ENCODE data around the gene CMSS1. TPM values are rescaled to one million over a fixed set of nuclear protein-coding genes. Genes with fewer than 3 reads are reported as not detected.

Gene CMSS1
- total RNA-seq, 2 donors from 2014 or later: 18.1 to 22.7 TPM

DNA sequence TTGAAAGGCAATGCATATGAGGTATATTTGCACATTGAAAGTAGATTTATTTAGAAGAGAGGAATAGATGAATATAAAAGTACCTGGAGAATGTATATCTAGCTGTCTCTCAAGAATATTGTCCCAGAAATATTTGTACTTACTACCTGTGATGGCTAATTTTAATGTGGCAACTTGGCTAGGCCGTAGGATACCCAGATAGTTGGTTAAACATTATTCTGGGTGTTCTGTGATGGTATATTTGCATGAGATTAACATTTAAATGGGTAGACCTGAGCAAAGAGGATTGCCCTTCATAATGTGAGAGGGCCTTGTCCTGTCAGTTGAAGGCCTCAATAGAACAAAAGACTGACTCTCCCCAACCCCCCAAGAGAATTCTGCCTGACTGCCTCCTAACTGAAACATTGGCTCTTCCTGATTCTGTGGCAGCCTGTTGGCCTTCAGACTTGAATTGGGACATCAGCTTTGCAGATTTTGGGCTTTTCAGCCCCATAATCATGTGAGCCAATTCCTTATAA, 366.0 kb downstream of the CMSS1 start:
- H3K36me3 ChIP-seq: no peaks in the 10 kb centered on the region
- H3K27me3 ChIP-seq (replicated peaks; ENCODE audit: insufficient read depth): no peaks in the 10 kb centered on the region
- H3K27ac ChIP-seq: no peak overlapping the region
- DNase-seq (ENCODE audit: low spot score): no peak
- no peak for ATAC-seq (ENCODE audit: insufficient number of reproducible peaks, low FRiP score, low read depth)
- H3K9me3 ChIP-seq: peaks cover 5% of the 10 kb centered on the region
- H3K4me3 ChIP-seq: no peak overlapping the region
- TF ChIP-seq, protein P1, sequence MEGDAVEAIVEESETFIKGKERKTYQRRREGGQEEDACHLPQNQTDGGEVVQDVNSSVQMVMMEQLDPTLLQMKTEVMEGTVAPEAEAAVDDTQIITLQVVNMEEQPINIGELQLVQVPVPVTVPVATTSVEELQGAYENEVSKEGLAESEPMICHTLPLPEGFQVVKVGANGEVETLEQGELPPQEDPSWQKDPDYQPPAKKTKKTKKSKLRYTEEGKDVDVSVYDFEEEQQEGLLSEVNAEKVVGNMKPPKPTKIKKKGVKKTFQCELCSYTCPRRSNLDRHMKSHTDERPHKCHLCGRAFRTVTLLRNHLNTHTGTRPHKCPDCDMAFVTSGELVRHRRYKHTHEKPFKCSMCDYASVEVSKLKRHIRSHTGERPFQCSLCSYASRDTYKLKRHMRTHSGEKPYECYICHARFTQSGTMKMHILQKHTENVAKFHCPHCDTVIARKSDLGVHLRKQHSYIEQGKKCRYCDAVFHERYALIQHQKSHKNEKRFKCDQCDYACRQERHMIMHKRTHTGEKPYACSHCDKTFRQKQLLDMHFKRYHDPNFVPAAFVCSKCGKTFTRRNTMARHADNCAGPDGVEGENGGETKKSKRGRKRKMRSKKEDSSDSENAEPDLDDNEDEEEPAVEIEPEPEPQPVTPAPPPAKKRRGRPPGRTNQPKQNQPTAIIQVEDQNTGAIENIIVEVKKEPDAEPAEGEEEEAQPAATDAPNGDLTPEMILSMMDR (IDR thresholded peaks at IDR 0.05): no peak
- H3K4me1 ChIP-seq (ENCODE audit: control insufficient read depth in 1 of 2, low read depth in 2 of 2): peaks cover 7 to 22% of the 10 kb centered on the region in 2 donors

DNA sequence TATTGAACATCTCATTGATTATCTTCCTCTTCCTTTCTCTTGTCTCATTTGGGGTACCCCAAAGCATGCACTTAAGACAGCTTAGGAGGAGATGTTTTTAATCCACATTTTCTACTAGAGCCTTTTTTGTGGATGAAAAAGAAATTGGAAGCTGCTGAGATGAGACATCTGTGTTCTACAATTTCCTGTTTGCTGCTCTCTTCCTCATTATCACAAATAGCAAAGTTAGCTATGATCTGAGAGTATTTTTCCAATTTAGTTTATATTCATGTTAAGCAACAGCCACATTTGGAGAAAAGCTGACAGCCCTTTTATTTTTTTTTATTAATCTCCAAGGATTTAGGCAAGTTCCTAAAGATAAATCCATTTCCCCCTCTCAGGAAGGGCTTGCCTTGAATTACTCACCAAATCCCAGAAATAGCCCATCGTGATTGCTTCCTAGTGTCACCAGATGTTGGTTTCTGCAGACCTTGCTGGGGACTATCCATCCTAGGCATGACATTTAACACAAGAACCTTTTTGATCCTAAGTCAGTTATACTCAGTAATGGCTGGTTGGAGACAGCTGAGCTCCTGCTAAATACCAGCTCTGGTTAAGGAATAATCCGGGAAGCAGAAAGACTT, 367.4 kb downstream of the CMSS1 start:
- H3K4me3 ChIP-seq: no peak overlapping the region
- no peak overlapping the region for H3K27ac ChIP-seq
- H3K9me3 ChIP-seq: no peaks in the 10 kb centered on the region
- ATAC-seq (ENCODE audit: insufficient number of reproducible peaks, low FRiP score, low read depth) (no peak), DNase-seq (ENCODE audit: low spot score) (no peak)
- TF ChIP-seq, protein P1 (IDR thresholded peaks at IDR 0.05): no peak
- H3K27me3 ChIP-seq (replicated peaks; ENCODE audit: insufficient read depth): no peaks in the 10 kb centered on the region
- peaks cover 7 to 22% of the 10 kb centered on the region in 2 donors for H3K4me1 ChIP-seq (ENCODE audit: control insufficient read depth in 1 of 2, low read depth in 2 of 2)
- H3K36me3 ChIP-seq: no peaks in the 10 kb centered on the region

DNA sequence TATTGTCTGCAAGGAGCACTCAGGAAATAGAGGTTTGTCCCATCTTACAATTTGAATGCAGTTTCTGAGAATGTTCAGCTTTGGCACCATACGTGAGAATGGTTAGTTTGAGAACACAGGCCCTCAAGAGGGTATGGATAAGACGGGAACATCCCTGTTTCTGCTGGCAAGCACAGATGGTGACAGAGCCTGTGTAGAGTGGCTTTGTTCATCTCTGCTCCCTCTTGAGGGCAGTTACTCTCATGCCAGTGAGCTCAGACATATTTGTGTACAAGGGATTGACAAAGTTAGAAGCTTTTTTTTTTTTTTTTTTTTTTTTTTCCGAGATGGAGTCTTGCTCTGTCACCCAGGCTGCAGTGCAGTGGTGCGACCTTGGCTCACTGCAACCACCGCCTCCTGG, 368.2 kb downstream of the CMSS1 start:
- ATAC-seq (ENCODE audit: insufficient number of reproducible peaks, low FRiP score, low read depth) (no peak), DNase-seq (ENCODE audit: low spot score) (no peak)
- Histone ChIP-seq H3K27me3 (replicated peaks; ENCODE audit: insufficient read depth) (no peaks in the 10 kb centered on the region), H3K4me1 (ENCODE audit: control insufficient read depth in 1 of 2, low read depth in 2 of 2) (peaks cover 7 to 22% of the 10 kb centered on the region in 2 donors), H3K27ac (no peak overlapping the region), H3K36me3 (no peaks in the 10 kb centered on the region), H3K9me3 (no peaks in the 10 kb centered on the region), H3K4me3 (no peak overlapping the region)
- TF ChIP-seq, protein P1 (IDR thresholded peaks at IDR 0.05): no peak

DNA sequence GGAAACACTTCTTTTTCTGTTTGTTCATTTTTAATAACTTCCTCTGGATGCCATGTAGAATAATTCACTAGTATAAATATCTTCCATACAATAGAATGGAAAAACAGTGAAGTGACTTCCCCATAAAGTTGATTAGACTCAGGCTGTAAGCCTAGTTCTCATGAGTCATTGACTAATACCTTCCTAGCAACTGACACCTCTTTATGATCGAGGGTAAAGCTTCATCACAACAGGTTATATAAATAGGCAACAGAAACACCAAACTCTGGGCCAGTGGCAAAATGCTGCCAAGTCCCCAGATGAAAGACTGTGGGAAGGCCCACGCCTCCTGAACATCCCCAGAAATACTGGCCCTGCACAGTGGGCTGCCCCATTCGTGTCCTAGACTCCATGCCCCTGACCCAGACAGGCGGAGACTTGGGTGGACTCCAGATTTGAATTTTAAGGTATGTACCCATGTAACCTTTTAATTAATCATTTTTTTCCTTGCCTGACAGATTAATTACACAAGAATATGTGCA, 371.8 kb downstream of the CMSS1 start:
- no peaks in the 10 kb centered on the region for H3K9me3 ChIP-seq
- DNase-seq (ENCODE audit: low spot score): no peak
- H3K27me3 ChIP-seq (replicated peaks; ENCODE audit: insufficient read depth): no peaks in the 10 kb centered on the region
- no peak for ATAC-seq (ENCODE audit: insufficient number of reproducible peaks, low FRiP score, low read depth)
- no peak overlapping the region for H3K4me3 ChIP-seq
- H3K36me3 ChIP-seq: no peaks in the 10 kb centered on the region
- no peak overlapping the region for H3K27ac ChIP-seq
- TF ChIP-seq, protein P1 (IDR thresholded peaks at IDR 0.05): no peak
- H3K4me1 ChIP-seq (ENCODE audit: control insufficient read depth in 1 of 2, low read depth in 2 of 2): peaks cover 6 to 14% of the 10 kb centered on the region in 2 donors

DNA sequence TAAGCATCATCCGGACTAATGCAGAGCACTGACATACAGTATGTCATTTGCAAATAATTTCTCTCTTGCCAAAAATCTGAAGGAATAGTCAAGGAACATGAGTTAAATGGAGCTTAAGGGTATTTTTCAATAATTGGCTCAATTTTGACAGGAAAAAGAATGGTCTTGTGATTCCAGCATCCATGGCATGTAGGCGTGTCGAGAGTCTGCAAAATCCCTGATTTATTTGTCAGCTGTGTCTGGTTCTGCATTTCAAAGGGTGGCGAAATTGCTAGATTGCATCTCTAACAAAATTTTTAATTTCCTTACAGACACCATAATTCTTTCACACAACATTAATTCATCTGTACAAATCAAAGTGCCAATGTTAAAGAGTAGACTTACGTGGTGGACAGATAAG, 377.7 kb downstream of the CMSS1 start:
- TF ChIP-seq, protein P1 (IDR thresholded peaks at IDR 0.05): no peak
- Histone ChIP-seq H3K27ac (no peak overlapping the region), H3K9me3 (no peaks in the 10 kb centered on the region), H3K27me3 (replicated peaks; ENCODE audit: insufficient read depth) (no peaks in the 10 kb centered on the region), H3K36me3 (no peaks in the 10 kb centered on the region), H3K4me1 (ENCODE audit: control insufficient read depth in 1 of 2, low read depth in 2 of 2) (no peaks in the 10 kb centered on the region), H3K4me3 (no peak overlapping the region)
- ATAC-seq (ENCODE audit: insufficient number of reproducible peaks, low FRiP score, low read depth): no peak
- no peak for DNase-seq (ENCODE audit: low spot score)
